GM18951 (cell line): ENCODE measurements around the gene ANKRD40CL.
A peak's percentile ranks its signal among the peaks of the same experiment; 100 is the strongest.
"Not testable (repeated sequence)": the region's sequence is repeated elsewhere in the genome, so short reads cannot be mapped to it uniquely, and the experiment has no call there.

Source experiments
- POLR2A ChIP-seq: IDR thresholded peaks from 4 replicates; pipeline ENCODE4 v1.6.1; 2011; ENCODE audit warnings: mild to moderate bottlenecking; ENCODE audit not compliant: insufficient read length, insufficient read depth; ENCODE audit errors: extremely low read depth
- in situ Hi-C: fragments of 300-500 bp; cut with MboI; formaldehyde crosslinking; loops from one replicate; pipeline ENCODE4 v1.12.0; 2022; ENCODE audit warnings: low sequenced_read_pairs, mixed read lengths, inconsistent platforms; ENCODE audit not compliant: unreplicated experiment

The ANKRD40CL gene

DNA sequence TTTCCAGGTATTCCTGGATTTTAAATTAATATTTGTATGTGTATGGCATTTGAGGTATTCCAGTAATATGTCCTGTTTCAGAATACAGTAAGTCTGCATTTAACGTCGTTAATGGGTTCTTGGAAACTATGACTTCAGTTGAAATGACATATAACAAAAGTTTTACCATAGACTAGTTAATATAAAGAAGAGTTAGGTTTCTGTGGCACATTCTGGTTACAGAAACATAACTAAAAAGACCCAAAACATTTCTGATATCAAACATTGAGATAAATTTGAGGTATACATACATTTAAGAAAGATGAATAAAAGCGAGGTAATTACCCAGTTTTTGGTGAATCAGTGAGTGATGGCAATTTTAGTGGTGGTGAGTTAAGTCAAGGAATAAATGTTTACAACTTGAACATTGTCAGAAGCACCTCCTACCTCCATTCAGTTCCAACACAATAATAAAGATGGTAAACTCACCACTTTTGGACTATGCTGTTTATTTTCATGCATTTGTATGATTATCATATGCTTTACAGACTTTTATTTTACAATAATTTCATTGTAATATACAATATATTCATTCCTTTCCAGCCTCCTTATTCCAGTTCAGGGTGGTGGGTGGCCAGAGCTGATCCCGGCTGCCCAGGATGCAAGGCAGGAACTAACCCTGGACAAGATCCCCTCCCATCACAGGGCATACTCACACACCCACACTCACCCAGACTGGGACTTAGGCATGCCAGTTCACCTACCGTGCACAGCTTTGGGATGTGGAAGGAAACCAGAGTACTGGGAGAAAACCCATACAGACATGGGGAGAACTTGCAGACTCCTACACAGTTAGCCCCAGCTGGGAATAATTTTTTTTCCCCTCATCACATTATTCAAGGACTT is 38.2 kb downstream of the ANKRD40CL start:
- in situ Hi-C loops: no loop called here
- no peak for TF ChIP-seq POLR2A

DNA sequence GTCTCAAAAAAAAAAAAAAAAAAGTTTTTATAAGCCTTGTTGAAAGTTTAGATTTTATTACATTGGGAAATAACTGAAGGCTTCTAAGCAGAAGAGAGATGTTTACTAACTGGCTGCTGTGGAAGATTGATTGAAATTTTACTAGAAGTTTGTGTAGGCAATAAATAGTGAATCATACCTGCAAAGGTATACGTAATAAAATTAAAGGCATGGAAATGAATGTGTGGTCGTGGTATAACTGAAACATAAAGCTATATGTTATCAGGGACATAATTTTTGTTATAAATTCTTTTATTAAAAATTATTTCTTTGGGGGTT is 39.2 kb downstream of the ANKRD40CL start:
- in situ Hi-C loops: no loop called here
- TF ChIP-seq POLR2A: no peak

DNA sequence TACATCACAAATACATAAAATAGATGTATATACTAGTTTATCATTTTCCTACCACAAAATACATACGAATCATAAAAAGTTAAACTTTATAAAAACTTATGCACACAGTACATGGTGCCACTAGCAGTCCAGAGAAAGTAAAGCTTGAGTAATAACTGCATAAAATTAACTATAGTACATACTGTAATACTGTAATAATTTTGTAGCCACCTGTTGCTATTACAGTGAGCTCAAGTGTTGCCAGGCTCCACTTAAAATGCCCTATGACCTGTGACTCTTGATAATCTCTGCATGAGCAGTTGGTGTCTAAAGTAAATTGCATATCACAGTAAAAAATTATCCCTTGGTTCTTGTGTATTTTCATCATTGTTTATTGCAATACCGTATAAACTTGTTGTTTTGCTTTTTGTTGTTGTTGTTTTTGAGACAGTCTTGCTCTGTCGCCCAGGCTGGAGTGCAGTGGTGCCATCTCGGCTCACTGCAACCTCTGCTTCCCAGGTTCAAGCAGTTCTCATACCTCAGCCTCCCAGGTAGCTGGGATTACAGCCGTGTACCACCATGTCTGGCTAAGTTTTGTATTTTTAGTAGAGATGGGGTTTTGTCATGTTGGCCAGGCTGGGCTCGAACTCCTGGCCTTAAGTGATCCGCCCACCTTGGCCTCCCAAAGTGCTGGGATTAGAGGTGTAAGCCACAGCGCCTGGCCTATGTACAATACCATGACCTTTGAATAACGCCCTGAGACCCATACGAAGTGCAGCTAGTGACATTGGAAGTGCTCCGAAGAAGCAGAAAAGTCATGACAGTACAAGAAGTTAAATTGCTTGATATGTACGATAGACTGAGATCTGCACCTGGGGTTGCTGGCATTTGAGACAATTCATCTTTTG is 41.3 kb downstream of the ANKRD40CL start:
- in situ Hi-C loops: no loop called here
- no peak for TF ChIP-seq POLR2A

DNA sequence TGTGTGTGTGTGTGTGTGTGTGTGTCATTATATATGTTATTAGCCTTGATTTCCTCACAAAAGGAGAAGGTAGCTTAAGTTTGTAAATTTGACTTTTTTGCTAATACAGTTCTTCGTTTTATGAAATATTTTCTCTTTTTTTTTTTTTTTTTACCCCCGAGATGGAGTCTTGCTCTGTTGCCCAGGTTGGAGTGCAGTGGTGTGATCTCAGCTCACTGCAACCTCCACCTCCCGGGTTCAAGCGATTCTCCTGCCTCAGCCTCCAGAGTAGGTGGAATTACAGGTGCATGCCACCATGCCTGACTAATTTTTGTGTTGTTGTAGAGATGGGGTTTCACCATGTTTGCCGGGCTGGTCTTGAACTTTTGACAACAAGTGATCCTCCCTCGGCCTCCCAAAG is 42.7 kb downstream of the ANKRD40CL start:
- in situ Hi-C loops: not testable (repeated sequence)

DNA sequence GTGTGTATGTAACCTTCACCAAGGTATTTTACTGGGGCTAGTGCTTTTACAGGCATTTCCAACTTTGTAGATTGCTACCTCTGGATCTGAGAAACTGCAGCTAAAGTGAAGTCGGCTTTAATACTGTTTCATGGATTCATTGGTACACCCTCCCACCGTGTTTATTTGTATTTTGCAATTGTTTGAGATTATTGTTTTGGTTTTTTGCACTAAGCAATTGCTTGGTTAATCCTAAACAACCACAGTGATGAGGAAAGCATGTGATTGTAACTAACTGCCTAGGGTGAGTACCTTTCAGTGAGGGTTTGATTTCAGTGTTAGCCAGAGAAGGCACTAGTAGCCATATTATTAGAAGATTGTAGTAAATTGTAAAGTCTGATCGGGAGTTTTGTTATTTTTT is 44.6 kb downstream of the ANKRD40CL start:
- in situ Hi-C loops: no loop called here
- no peak for TF ChIP-seq POLR2A

DNA sequence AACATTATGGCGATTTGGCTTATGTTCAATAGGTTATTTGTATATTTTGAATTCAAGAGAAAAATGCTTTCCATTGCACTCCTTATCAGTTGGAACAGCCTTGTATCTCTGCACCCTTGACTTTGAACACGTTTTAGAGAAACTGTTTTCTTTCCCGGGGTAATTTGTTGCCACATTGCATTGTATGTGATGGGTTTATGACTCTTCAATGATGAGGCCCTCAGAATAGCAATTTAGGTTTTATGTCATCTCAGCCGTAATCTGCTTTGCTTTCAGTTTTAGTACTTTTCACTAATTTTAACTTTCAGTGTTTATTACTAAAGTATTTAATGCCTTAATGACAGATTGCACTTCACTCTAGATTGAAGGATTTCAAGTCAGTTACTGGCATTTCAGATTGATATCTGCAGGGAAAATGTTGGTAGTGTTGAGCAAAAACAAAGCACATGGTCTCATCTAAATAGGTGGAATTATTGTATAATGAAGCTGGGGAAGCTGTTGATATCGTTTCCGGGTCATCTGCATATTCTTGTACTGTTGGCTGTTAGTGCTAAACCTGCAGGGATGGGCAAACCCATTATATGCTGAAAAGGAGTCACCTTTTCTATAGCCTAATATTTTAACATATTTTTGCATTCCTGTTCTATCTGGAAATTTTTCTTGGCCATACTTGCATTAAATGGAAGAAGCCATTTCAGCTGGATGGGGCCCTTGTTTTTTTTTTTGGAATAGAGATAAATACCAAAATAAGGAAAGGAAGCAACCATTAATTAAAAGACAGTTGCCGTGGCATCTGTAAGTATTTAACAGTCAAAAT is 45.9 kb downstream of the ANKRD40CL start:
- TF ChIP-seq POLR2A: no peak
- in situ Hi-C loops: no loop called here

DNA sequence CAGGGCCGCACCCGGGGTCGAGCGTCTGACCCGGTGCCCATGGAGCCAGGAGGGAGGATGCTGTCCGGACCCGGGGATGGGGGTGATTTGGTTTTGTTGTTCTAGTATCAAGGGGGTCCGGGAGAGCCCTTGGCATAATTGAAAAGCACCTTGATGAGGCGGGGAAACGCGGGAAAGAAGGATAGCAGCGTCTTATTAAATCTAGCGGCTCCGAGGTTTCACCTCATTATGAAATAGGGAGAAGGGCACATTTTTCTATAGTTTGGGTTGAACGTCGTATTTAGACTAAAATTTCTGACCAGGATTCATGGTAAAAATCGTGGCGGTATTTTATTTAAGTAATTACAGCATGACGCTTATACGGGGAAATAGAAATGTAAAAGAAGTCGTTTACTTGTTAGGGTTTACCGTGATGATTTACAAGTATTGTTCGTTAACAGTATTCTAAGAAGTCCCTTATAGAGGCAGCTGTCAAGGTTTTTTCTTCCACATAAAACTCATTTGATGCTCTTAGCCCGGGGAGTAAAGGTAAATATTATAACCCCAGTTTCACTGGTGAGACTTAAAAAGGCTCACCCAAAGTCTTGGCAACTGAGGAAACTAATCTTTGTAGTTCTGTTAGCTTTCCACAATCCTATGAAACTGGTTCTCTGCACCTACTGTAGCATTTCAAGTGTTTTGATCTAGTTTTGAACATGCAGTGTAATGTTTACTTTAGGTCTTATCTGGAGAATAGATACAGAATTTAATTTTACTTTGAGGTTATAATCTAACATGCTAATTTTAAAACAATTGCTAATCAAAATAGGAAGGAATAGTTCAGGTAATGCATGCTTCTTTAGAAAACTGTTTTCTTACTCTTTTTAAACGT is 47.2 kb downstream of the ANKRD40CL start:
- in situ Hi-C loops: no loop called here
- no peak for TF ChIP-seq POLR2A

DNA sequence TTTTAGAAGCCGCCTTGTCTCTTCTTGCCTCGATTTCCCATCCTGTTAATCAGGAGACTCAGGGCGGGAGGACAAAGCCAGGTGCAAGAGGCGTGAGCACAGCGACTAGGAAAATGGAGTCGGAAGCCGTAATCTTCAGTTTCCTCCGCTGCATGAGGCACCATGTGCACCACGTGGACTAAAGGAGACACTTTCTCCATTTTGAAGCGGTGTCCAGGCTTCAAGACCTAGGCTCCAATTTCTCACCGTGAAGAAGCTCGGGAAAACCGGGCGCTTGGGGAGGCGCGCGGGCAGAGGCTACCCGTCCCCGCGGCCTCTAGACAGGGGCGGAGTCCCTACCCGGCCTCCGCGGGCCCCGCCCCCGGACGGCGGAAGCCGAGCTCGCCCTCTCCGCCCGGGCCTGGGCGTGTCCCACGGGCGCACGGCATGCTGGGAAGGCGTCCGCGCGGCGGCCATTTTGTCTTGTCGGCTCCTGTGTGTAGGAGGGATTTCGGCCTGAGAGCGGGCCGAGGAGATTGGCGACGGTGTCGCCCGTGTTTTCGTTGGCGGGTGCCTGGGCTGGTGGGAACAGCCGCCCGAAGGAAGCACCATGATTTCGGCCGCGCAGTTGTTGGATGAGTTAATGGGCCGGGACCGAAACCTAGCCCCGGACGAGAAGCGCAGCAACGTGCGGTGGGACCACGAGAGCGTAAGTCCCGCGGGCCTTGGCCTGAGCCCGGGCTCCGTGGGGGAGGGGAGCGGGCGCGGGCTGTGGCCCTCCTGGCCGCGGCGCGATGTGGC is 48.0 kb downstream of the ANKRD40CL start, which contains the start of gene LUC7L3:
TSS of gene LUC7L3 (plus strand) at position 460 of the 780 bp plus-strand sequence. CDS start at position 590, 130 bp downstream.
- in situ Hi-C loops: no loop called here
- TF ChIP-seq POLR2A: peak; percentile 93

DNA sequence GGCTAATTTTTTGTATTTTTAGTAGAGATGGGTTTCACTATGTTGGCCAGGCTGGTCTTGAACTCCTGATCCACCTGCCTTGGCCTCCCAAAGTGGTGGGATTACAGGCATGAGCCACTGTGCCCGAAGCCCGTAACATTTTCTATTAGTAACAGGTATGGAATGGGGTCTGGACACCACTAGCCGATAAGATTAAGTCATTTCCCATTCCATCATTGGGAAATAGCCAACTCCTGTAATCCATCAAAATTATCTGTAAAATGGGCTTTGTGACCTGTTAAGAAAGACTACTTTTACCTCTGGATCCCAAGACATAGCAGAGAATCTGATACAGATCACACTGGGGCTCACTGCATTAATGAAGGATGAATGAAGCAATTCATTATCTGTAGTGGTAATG is 51.8 kb downstream of the ANKRD40CL start:
- TF ChIP-seq POLR2A: no peak
- in situ Hi-C loops: no loop called here

DNA sequence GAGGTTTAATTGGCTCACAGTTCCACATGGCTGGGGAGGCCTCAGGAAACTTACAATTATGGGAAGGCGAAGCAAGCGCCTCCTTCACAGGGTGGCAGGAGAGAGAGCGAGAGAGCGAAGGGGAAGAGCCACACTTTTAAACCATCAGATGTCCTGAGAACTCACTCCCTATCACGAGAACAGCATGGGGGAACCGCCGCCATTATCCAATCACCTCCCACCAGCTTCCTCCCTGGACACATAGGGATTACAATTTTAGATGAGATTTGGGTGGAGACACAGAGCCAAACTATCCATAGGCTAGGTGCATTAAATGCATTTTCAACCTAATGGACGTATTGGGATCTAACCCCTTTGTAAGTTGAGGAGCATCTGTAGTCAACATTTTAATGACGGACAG is 54.7 kb downstream of the ANKRD40CL start:
- no peak for TF ChIP-seq POLR2A
- in situ Hi-C loops: no loop called here
